Transverse colon (tissue), 4 donors: ENCODE data around the gene TMA7B. TPM values are rescaled to one million over a fixed set of nuclear protein-coding genes. Genes with fewer than 3 reads are reported as not detected.

ENCODE experiments used
- DNase-seq: peaks from one replicate; pipeline ENCODE4 v3.0.0-alpha.2; 2019
- H3K27ac ChIP-seq, 4 donors: fragments of 200-600 bp; sonication (generic); 2 replicates each; pipeline ENCODE4 v1.5.1; 2016 to 2018; ENCODE audit warnings: inconsistent platforms in 4 of 4
- H3K27me3 ChIP-seq: fragments of 200-600 bp; sonication (generic); 2 replicates; pipeline ENCODE4 v1.5.1; 2017; ENCODE audit warnings: inconsistent platforms
- H3K36me3 ChIP-seq, 4 donors: fragments of 200-600 bp; sonication (generic); 2 replicates each; pipeline ENCODE4 v1.5.1; 2017 to 2019; ENCODE audit warnings: inconsistent platforms in 4 of 4
- H3K4me1 ChIP-seq, 4 donors: fragments of 200-600 bp; sonication (generic); 2 replicates each; pipeline ENCODE4 v1.5.1; 2017 to 2020; ENCODE audit warnings: inconsistent platforms in 4 of 4
- H3K4me3 ChIP-seq, 4 donors: fragments of 200-600 bp; sonication (generic); 1 replicate in 1 of 4; 2 replicates in 3 of 4; pipeline versions ENCODE4 v1.5.1 to v1.6.1; 2017 to 2019; ENCODE audit warnings: inconsistent platforms in 4 of 4
- H3K9me3 ChIP-seq, 2 donors: fragments of 200-600 bp; sonication (generic); 2 replicates each; pipeline ENCODE4 v1.5.1; 2017 to 2019; ENCODE audit warnings: inconsistent platforms in 2 of 2
- CTCF ChIP-seq, 5 experiments: fragments of 200-600 bp in 3 of 5; fragments of 450-650 bp in 2 of 5; sonication (generic) in 3 of 5; IDR thresholded peaks; 1 replicate in 2 of 5; 2 replicates in 3 of 5; pipeline ENCODE4 v1.5.1; 2016 to 2017; ENCODE audit warnings: antibody characterized with exemption in 5 of 5, inconsistent platforms in 3 of 5, mild to moderate bottlenecking in 2 of 5, moderate library complexity in 1 of 5
- EP300 ChIP-seq: sonication (generic); formaldehyde crosslinking; IDR thresholded peaks from one replicate; pipeline ENCODE4 v1.6.1; 2017; ENCODE audit warnings: antibody characterized with exemption, low read depth
- POLR2A ChIP-seq: fragments of 450-650 bp; IDR thresholded peaks from one replicate; pipeline ENCODE4 v1.6.1; 2016; ENCODE audit warnings: antibody characterized with exemption, mild to moderate bottlenecking, moderate library complexity
- POLR2AphosphoS5 ChIP-seq, 3 donors: sonication (generic); formaldehyde crosslinking; IDR thresholded peaks; one replicate each; pipeline ENCODE4 v1.6.1; 2016; ENCODE audit warnings: antibody characterized with exemption in 3 of 3
- WGBS, 2 donors: methylation state at CpG; one replicate each; pipeline ENCODE4 v1.1.5; 2018; ENCODE audit warnings: low coverage in 1 of 2; 5-methylcytosine and 5-hydroxymethylcytosine counted together
- in situ Hi-C, 4 donors: fragments of 200-750 bp; cut with MboI; loops; one replicate each; pipeline versions ENCODE4 v1.15.0 to v1.15.1; 2017; ENCODE audit warnings: low sequenced_read_pairs in 3 of 4, low pct_ligation_motif_present in 1 of 4, low pct_unique_long_range_greater_than_20kb in 1 of 4
- intact Hi-C: fragments of 100-400 bp; cut with DNase I; formaldehyde crosslinking; loops from one replicate; pipeline ENCODE4 v1.15.1; 2023; ENCODE audit warnings: low total_unique reads
- total RNA-seq, 4 donors: library from RNA; depleted of rRNA; stranded (reverse); fragments of >200 nt; gene quantifications; one replicate each; pipeline ENCODE4 v1.1.0, GENCODE V29; 2016

The TMA7B gene
- total RNA-seq, 4 donors from 2014 or later = 0.80 TPM; not detected in 3

GRCh38 chr22:40010746-40011145 is 50.5 kb downstream of the TMA7B start:
- WGBS, 2 donors = 77 to 85% methylated on average over 3 to 6 of the region's 6 CpGs
- peaks cover 11% of the 10 kb centered on the region for H3K27me3 ChIP-seq
- H3K9me3 ChIP-seq = no peaks in the 10 kb centered on the region
- no peaks in the 10 kb centered on the region for H3K36me3 ChIP-seq
- TF ChIP-seq POLR2A (no peak), POLR2AphosphoS5 (IDR thresholded peaks at IDR 0.05) (no peak), EP300 (no peak), CTCF (IDR thresholded peaks at IDR 0.05) (no peak)
- intact Hi-C loops (no loop called here), in situ Hi-C loops (no loop called here)
- DNase-seq = no peak
- H3K27ac ChIP-seq = no peak overlapping the region
- H3K4me1 ChIP-seq = peaks cover 0 to 35% (median 15%) of the 10 kb centered on the region in 4 donors
- no peak overlapping the region for H3K4me3 ChIP-seq

Other genes with a start within 250 kb of the TMA7B start
- not detected for gene ENTHD1, start 66.6 kb upstream of the TMA7B start, total RNA-seq
- 10 to 100 TPM in 1 of 4 donors, 1 to 10 TPM in 2, under 1 TPM in 1; 0.60 to 28.4 (median 4.9) TPM for gene GRAP2, start 59.3 kb upstream of the TMA7B start, total RNA-seq
- 10 to 100 TPM; 18.7 to 36.3 (median 25.4) TPM for gene FAM83F, start 34.6 kb downstream of the TMA7B start, total RNA-seq
- gene TNRC6B, start 217.5 kb downstream of the TMA7B start, total RNA-seq = 100 to 1,000 TPM in 1 of 4 donors, 10 to 100 TPM in 3; 36.7 to 108 (median 54.0) TPM